ENCODE data around the gene CRCP. TPM values are rescaled to one million over a fixed set of nuclear protein-coding genes. Genes with fewer than 3 reads are reported as not detected.

CRCP gene
- total and polyA plus RNA-seq, 10 of the 15 experiments (the other 5 are each of a cell fraction or from before 2014, with no cell fraction given), result 12.4 to 33.8 (median 29.1) TPM

DNA sequence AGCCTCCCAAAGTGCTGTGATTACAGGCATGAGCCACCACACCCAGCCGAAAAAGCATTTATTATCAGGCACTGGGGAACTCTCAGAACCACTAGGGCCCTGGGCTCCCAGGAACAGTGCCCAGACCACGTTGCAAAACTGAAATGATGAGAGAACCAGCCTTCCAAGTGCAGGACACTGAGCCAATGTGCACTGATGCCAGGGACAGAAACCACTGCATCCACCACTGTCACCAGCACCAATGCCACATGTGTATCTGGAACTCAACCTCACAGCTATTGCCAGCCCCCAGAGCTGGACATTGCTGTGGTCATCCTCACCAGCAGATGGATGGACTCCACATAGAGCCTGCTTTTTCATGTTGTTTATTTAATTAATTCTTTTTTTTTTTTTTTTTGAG, 62.3 kb downstream of the CRCP start:
- RAD21 ChIA-PET (ENCODE audit: unreplicated experiment), result no interaction called here
- no peaks in the 10 kb centered on the region; the same call in 2 of the 3 replicates for H3K9me3 ChIP-seq (replicated peaks; ENCODE audit: control insufficient read depth, insufficient read depth, low read length)
- DNase-seq (ENCODE audit: low read depth, low spot score) (no peak), ATAC-seq (no peak), FAIRE-seq (no peak)
- H3K36me3 ChIP-seq (ENCODE audit: control insufficient read depth in 2 of 2, insufficient read depth in 2 of 2, low read length in 1 of 2), result no peaks in the 10 kb centered on the region
- no peak overlapping the region for H3K27ac ChIP-seq (ENCODE audit: control insufficient read depth, insufficient read depth)
- WGBS (ENCODE audit: insufficient coverage, insufficient replicate concordance, low lambda C conversion rate, missing lambda C conversion rate), result 9% methylated on average over 2 of the region's 2 CpGs
- CTCF ChIA-PET, result no interaction called here
- H3K79me2 ChIP-seq (ENCODE audit: control insufficient read depth, insufficient read depth, low read length), result no peaks in the 10 kb centered on the region
- in situ Hi-C loops (cut with MboI), result no loop called here
- no peaks in the 10 kb centered on the region for H3K27me3 ChIP-seq (replicated peaks in 1 of 2; ENCODE audit: control insufficient read depth in 2 of 2, insufficient read depth in 2 of 2, low read length in 1 of 2)
- H3K4me2 ChIP-seq (ENCODE audit: control insufficient read depth, insufficient read depth), result no peak overlapping the region
- TF ChIP-seq EGR1 (IDR thresholded peaks at IDR 0.05; ENCODE audit: borderline replicate concordance in 1 of 2, low read depth in 2 of 2, low read length in 2 of 2), result no peak
- TF ChIP-seq, protein P1, sequence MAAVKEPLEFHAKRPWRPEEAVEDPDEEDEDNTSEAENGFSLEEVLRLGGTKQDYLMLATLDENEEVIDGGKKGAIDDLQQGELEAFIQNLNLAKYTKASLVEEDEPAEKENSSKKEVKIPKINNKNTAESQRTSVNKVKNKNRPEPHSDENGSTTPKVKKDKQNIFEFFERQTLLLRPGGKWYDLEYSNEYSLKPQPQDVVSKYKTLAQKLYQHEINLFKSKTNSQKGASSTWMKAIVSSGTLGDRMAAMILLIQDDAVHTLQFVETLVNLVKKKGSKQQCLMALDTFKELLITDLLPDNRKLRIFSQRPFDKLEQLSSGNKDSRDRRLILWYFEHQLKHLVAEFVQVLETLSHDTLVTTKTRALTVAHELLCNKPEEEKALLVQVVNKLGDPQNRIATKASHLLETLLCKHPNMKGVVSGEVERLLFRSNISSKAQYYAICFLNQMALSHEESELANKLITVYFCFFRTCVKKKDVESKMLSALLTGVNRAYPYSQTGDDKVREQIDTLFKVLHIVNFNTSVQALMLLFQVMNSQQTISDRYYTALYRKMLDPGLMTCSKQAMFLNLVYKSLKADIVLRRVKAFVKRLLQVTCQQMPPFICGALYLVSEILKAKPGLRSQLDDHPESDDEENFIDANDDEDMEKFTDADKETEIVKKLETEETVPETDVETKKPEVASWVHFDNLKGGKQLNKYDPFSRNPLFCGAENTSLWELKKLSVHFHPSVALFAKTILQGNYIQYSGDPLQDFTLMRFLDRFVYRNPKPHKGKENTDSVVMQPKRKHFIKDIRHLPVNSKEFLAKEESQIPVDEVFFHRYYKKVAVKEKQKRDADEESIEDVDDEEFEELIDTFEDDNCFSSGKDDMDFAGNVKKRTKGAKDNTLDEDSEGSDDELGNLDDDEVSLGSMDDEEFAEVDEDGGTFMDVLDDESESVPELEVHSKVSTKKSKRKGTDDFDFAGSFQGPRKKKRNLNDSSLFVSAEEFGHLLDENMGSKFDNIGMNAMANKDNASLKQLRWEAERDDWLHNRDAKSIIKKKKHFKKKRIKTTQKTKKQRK (IDR thresholded peaks at IDR 0.05; ENCODE audit: low read depth, low read length), result no peak
- TF ChIP-seq, protein P2, sequence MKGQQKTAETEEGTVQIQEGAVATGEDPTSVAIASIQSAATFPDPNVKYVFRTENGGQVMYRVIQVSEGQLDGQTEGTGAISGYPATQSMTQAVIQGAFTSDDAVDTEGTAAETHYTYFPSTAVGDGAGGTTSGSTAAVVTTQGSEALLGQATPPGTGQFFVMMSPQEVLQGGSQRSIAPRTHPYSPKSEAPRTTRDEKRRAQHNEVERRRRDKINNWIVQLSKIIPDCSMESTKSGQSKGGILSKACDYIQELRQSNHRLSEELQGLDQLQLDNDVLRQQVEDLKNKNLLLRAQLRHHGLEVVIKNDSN (IDR thresholded peaks at IDR 0.05; ENCODE audit: borderline replicate concordance, extremely low read length, insufficient read depth, low read depth, low read length), result no peak
- no peak for TF ChIP-seq RCOR1 (conservative IDR thresholded peaks at IDR 0.05; ENCODE audit: low read depth, low read length)
- BruUV-seq (replicated peaks), result no TSS peak
- H3K4me3 ChIP-seq, result no peak overlapping the region
- intact Hi-C loops (cut with micrococcal nuclease; ENCODE audit: unreplicated experiment), result no loop called here
- no peak overlapping the region for H3K9ac ChIP-seq (ENCODE audit: control insufficient read depth, insufficient read depth, low read length)
- H3K4me1 ChIP-seq (ENCODE audit: control insufficient read depth, insufficient read depth, low read length), result no peaks in the 10 kb centered on the region
- SMC1A ChIA-PET (ENCODE audit: uncharacterized antibody, unreplicated experiment), result no interaction called here
- no peak overlapping the region for H2AFZ ChIP-seq (ENCODE audit: control insufficient read depth, low read depth, low read length)
- POLR2A ChIA-PET, result no interaction called here
- H4K20me1 ChIP-seq (ENCODE audit: control insufficient read depth, insufficient read depth), result no peaks in the 10 kb centered on the region
